ENCODE measurements around the gene USP37. TPM values are rescaled to one million over a fixed set of nuclear protein-coding genes. Genes with fewer than 3 reads are reported as not detected.

USP37 gene
- total and polyA plus RNA-seq, 2 of the 13 experiments (the other 11 are each of a cell fraction or from before 2014, with no cell fraction given) = 6.5 to 30.6 TPM

DNA sequence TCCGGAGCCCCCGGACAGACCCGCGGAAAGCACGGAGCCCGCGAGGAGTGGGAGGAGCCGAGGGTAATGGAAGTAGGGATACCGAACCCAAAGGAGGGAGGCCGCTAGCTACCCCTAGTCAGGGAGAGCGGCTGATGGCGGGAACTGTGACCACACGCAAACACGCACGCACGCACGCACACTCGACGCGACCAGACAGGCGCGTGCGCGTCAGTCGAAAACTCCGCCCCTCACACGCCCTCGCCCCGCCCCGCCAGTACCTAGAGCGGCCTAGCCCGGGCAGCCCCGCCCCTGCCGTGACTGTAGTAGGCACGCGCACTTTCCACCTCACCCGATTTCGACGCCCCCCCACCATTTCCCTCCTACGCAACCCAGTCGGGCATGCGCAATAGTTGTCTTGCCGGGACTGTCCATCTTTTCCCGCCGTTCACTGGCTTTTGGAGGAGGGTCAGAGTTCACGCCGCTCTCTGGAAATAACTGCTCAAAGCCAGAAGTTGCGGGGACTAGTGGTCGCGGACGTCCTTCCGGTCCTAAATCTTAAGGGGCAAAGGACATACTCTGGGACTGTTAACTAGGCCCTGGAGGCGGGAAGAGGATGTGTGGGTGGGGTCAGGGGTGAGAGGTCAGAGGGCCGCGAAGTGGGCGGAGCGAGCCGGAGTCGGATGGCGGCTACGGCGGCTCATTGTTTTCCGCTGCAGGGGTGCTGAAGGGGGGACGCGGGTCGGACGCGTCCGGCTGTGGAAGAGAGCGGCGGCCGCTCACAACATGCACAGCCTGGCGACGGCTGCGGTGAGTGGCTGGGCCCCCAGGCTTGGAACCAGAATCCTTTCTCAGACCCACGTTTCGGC is at the start of gene USP37, which contains the start of gene CNOT9 (continued):
- TF ChIP-seq, protein P1, sequence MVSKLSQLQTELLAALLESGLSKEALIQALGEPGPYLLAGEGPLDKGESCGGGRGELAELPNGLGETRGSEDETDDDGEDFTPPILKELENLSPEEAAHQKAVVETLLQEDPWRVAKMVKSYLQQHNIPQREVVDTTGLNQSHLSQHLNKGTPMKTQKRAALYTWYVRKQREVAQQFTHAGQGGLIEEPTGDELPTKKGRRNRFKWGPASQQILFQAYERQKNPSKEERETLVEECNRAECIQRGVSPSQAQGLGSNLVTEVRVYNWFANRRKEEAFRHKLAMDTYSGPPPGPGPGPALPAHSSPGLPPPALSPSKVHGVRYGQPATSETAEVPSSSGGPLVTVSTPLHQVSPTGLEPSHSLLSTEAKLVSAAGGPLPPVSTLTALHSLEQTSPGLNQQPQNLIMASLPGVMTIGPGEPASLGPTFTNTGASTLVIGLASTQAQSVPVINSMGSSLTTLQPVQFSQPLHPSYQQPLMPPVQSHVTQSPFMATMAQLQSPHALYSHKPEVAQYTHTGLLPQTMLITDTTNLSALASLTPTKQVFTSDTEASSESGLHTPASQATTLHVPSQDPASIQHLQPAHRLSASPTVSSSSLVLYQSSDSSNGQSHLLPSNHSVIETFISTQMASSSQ (IDR thresholded peaks at IDR 0.05; ENCODE audit: low read depth) = peak; percentile 60; the same call in 1 of the 2 replicates
- TF ChIP-seq, protein P1 (CRISPR knock-in tag; IDR thresholded peaks at IDR 0.05; ENCODE audit: borderline replicate concordance) = peak; percentile 64; the same call in 1 of the 2 replicates
- TF ChIP-seq NCOA2 (CRISPR knock-in tag; IDR thresholded peaks at IDR 0.05) (peak; percentile 66), NFIC (IDR thresholded peaks at IDR 0.05; ENCODE audit: low read length) (no peak), ZNF350 (CRISPR knock-in tag; IDR thresholded peaks at IDR 0.05; ENCODE audit: borderline replicate concordance, low read depth) (peak; percentile 94), HNRNPLL (IDR thresholded peaks at IDR 0.05; ENCODE audit: low read depth, low read length, poor library complexity, severe bottlenecking) (peak; percentile 82), ZNF878 (CRISPR knock-in tag; IDR thresholded peaks at IDR 0.05) (peak; percentile 100), MLLT10 (CRISPR knock-in tag; IDR thresholded peaks at IDR 0.05) (no peak), SMARCC2 (IDR thresholded peaks at IDR 0.05) (no peak), RARA (CRISPR knock-in tag; IDR thresholded peaks at IDR 0.05) (peak; percentile 42; the same call in 1 of the 2 replicates), ZNF235 (CRISPR knock-in tag; IDR thresholded peaks at IDR 0.05; ENCODE audit: borderline replicate concordance) (peak; percentile 94), GZF1 (CRISPR knock-in tag; IDR thresholded peaks at IDR 0.05) (no peak; the same call in 1 of the 2 replicates), GFI1 (CRISPR knock-in tag; IDR thresholded peaks at IDR 0.05; ENCODE audit: borderline replicate concordance) (peak; percentile 91), JUND (CRISPR knock-in tag; IDR thresholded peaks at IDR 0.05) (peak; percentile 10; the same call in 1 of the 2 replicates), XBP1 (CRISPR knock-in tag; IDR thresholded peaks at IDR 0.05) (no peak)
- TF ChIP-seq, protein P2, sequence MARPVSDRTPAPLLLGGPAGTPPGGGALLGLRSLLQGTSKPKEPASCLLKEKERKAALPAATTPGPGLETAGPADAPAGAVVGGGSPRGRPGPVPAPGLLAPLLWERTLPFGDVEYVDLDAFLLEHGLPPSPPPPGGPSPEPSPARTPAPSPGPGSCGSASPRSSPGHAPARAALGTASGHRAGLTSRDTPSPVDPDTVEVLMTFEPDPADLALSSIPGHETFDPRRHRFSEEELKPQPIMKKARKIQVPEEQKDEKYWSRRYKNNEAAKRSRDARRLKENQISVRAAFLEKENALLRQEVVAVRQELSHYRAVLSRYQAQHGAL (CRISPR knock-in tag; IDR thresholded peaks at IDR 0.05; ENCODE audit: not compliant biosample characterization) = peak; percentile 26
- TF ChIP-seq, protein P3, sequence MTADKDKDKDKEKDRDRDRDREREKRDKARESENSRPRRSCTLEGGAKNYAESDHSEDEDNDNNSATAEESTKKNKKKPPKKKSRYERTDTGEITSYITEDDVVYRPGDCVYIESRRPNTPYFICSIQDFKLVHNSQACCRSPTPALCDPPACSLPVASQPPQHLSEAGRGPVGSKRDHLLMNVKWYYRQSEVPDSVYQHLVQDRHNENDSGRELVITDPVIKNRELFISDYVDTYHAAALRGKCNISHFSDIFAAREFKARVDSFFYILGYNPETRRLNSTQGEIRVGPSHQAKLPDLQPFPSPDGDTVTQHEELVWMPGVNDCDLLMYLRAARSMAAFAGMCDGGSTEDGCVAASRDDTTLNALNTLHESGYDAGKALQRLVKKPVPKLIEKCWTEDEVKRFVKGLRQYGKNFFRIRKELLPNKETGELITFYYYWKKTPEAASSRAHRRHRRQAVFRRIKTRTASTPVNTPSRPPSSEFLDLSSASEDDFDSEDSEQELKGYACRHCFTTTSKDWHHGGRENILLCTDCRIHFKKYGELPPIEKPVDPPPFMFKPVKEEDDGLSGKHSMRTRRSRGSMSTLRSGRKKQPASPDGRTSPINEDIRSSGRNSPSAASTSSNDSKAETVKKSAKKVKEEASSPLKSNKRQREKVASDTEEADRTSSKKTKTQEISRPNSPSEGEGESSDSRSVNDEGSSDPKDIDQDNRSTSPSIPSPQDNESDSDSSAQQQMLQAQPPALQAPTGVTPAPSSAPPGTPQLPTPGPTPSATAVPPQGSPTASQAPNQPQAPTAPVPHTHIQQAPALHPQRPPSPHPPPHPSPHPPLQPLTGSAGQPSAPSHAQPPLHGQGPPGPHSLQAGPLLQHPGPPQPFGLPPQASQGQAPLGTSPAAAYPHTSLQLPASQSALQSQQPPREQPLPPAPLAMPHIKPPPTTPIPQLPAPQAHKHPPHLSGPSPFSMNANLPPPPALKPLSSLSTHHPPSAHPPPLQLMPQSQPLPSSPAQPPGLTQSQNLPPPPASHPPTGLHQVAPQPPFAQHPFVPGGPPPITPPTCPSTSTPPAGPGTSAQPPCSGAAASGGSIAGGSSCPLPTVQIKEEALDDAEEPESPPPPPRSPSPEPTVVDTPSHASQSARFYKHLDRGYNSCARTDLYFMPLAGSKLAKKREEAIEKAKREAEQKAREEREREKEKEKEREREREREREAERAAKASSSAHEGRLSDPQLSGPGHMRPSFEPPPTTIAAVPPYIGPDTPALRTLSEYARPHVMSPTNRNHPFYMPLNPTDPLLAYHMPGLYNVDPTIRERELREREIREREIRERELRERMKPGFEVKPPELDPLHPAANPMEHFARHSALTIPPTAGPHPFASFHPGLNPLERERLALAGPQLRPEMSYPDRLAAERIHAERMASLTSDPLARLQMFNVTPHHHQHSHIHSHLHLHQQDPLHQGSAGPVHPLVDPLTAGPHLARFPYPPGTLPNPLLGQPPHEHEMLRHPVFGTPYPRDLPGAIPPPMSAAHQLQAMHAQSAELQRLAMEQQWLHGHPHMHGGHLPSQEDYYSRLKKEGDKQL (CRISPR knock-in tag; IDR thresholded peaks at IDR 0.05; ENCODE audit: low read depth) = no peak
- TF ChIP-seq, protein P4, sequence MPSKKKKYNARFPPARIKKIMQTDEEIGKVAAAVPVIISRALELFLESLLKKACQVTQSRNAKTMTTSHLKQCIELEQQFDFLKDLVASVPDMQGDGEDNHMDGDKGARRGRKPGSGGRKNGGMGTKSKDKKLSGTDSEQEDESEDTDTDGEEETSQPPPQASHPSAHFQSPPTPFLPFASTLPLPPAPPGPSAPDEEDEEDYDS (CRISPR knock-in tag; IDR thresholded peaks at IDR 0.05) = peak; percentile 86

All from HepG2 (cell line).